Measurements from ENCODE around the gene RAB31.

- TF ChIP-seq CTCF (IDR thresholded peaks at IDR 0.05) (no peak), POLR2A (IDR thresholded peaks at IDR 0.05) (no peak)
Measured at GRCh38 chr18:9691235-9691634, 16.9 kb upstream of the RAB31 start.
